Measurements from ENCODE around the gene CD300E.

The CD300E gene

DNA sequence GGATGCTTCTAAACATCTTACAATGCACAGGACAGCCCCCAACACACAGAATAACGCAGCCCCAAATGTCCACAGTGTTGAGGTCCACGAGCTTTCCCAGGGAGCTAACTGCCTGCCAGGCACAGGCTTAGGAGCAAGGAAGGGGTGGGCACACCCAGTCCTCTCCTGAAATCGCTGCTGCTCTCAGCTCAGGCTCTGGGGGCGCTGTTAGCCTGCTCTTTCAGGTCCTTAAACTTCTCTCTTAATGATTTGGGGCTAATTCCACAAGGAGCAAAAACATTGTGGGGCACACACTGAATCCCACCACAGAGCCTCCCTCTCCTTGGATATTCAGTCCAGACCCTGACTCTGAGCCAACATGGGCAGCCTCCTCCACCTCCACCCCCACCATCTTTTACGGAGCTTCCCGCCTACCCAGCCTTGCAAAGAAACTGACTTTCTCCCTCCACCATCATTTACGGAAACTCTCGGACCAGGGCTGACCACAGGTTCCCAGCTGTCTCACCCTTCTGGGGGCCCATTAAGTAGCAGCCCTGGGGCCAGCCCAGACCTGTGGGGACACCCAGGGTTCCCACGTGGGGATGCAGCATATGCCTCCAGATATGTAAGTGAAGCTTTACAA lies 57.3 kb downstream of the CD300E start:
- no peak for DNase-seq (ENCODE audit: low read depth)

DNA sequence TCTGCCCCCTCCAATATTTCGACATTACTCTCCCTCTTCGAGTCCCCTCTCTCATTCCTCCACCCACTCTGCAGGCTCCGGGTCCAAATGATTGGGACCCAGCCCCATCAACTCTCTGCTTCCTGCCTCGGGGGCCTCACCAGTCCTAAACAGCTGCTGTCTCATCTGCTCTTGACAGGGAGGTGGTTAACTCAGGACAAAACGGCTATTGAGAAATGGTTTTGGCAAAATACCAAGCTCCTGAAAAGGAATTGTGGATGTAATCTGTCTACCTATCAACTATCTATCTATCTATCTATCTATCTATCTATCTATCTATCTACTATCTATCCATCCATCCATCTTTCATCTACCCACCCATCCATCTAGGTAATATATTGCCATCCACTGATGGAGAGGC lies 58.4 kb downstream of the CD300E start:
- DNase-seq (ENCODE audit: low read depth), result no peak

DNA sequence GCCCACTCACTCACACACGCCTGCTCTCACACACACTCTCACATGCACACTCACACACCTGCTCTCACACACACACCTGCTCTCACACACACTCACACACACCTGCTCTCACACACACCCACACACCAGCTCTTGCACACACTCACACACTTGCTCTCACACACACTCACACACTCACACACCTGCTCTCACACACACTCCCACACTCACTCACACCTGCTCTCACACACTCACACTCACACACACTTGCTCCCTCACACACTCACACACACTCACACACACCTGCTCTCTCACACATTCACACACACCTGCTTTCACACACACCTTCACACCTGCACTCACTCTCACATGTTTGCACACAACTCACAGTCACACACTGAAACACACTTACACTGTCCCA lies 60.2 kb downstream of the CD300E start:
- no peak for DNase-seq (ENCODE audit: low read depth)

DNA sequence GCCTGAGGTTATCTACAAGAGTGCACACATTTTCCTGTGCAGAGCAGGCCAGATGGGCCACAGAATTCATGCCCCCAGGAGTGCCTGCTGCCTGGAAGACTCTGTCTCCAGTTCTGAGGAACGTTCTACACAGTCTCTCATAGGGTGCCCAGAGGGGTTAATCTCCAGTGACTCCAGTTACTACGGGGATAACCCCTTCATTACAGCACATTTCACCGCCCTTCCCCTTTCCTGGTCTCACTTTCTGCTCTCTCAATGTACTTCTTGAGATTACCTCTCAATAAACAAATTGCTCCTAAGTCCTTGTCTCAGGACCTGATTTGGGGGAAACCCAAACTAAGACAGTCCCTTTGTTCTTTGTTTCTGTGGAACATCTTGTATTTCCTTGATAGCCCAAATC lies 62.0 kb downstream of the CD300E start:
- DNase-seq (ENCODE audit: low read depth), result no peak
